Smooth muscle cell of the pulmonary artery (primary cell): ENCODE measurements around the gene GYPC. TPM values are rescaled to one million over a fixed set of nuclear protein-coding genes. Genes with fewer than 3 reads are reported as not detected.

ENCODE experiments used
- total RNA-seq: library from RNA; depleted of rRNA; stranded (reverse); fragments of >200 nt; gene quantifications from 2 replicates; pipeline ENCODE4 v1.2.3, GENCODE V29; 2014

The GYPC gene
- 39.3 and 44.0 TPM in 2 replicates for total RNA-seq

GRCh38 chr2:126655500-126656430 is at the start of gene GYPC:
TSS of gene GYPC (plus strand) at chr2:126656158. CDS start at chr2:126656264, 106 bp downstream.

Other genes with a start within 250 kb of the GYPC start
- gene TEX51, start 242.7 kb downstream of the GYPC start, total RNA-seq: not detected in 2 replicates